Measurements from ENCODE around the gene RBPJ. TPM values are rescaled to one million over a fixed set of nuclear protein-coding genes. Genes with fewer than 3 reads are reported as not detected.

RBPJ gene
- total RNA-seq, 2 donors from 2014 or later, result 71.1 to 78.0 TPM

- 0% methylated on average over 6 to 51 of the region's 52 CpGs for WGBS, 2 experiments (ENCODE audit: insufficient coverage in 1 of 2, insufficient read length in 1 of 2)
- peaks cover 22% of the 10 kb centered on the region for H3K9me3 Mint-ChIP-seq
- H3K27ac Mint-ChIP-seq, result peak overlapping the region; percentile 96
- H3K9me3 ChIP-seq (ENCODE audit: control insufficient read depth, low read length), result peaks cover 19% of the 10 kb centered on the region
- TF ChIP-seq CTCF (conservative IDR thresholded peaks at IDR 0.05), result no peak
- DNase-seq, result peak; percentile 75
- no peaks in the 10 kb centered on the region for H3K27me3 Mint-ChIP-seq (ENCODE audit: insufficient read depth)
- peaks cover 28% of the 10 kb centered on the region for H3K4me1 Mint-ChIP-seq
- peak overlapping the region; percentile 99 for H3K4me3 ChIP-seq (ENCODE audit: low read length)
- H3K27ac ChIP-seq (ENCODE audit: low read depth, low read length), result peak overlapping the region; percentile 99
- peaks cover 4% of the 10 kb centered on the region for H3K4me1 ChIP-seq (ENCODE audit: control insufficient read depth, insufficient read depth, low read length)
- H3K27me3 ChIP-seq (ENCODE audit: control insufficient read depth, insufficient read depth, low read length, poor library complexity, severe bottlenecking), result no peaks in the 10 kb centered on the region
- no peaks in the 10 kb centered on the region for H3K36me3 Mint-ChIP-seq (ENCODE audit: low read depth)
- H3K4me3 Mint-ChIP-seq, result peak overlapping the region; percentile 95
- peak overlapping the region; percentile 92 for H3K9ac ChIP-seq (ENCODE audit: extremely low read depth, low read length, poor library complexity, severe bottlenecking)
- H3K36me3 ChIP-seq (ENCODE audit: control insufficient read depth, insufficient read depth, low read length), result no peaks in the 10 kb centered on the region
These were observed 783 bp downstream of the RBPJ start for GRCh38 chr4:26321373-26322221.

GRCh38 chr4:26322346-26322745 is 1.5 kb downstream of the RBPJ start:
- H3K4me3 Mint-ChIP-seq, result peak overlapping the region; percentile 95
- H3K27ac Mint-ChIP-seq, result no peak overlapping the region
- Histone ChIP-seq H3K36me3 (ENCODE audit: control insufficient read depth, insufficient read depth, low read length) (no peaks in the 10 kb centered on the region), H3K4me3 (ENCODE audit: low read length) (peak overlapping the region; percentile 99), H3K27ac (ENCODE audit: low read depth, low read length) (peak overlapping the region; percentile 99), H3K27me3 (ENCODE audit: control insufficient read depth, insufficient read depth, low read length, poor library complexity, severe bottlenecking) (no peaks in the 10 kb centered on the region), H3K9me3 (ENCODE audit: control insufficient read depth, low read length) (peaks cover 12% of the 10 kb centered on the region), H3K9ac (ENCODE audit: extremely low read depth, low read length, poor library complexity, severe bottlenecking) (peak overlapping the region; percentile 92), H3K4me1 (ENCODE audit: control insufficient read depth, insufficient read depth, low read length) (peaks cover 6% of the 10 kb centered on the region)
- H3K4me1 Mint-ChIP-seq, result peaks cover 33% of the 10 kb centered on the region
- TF ChIP-seq CTCF (conservative IDR thresholded peaks at IDR 0.05), result no peak
- DNase-seq, result no peak
- no peaks in the 10 kb centered on the region for H3K36me3 Mint-ChIP-seq (ENCODE audit: low read depth)
- no peaks in the 10 kb centered on the region for H3K27me3 Mint-ChIP-seq (ENCODE audit: insufficient read depth)
- peaks cover 15% of the 10 kb centered on the region for H3K9me3 Mint-ChIP-seq
- 6 to 17% methylated on average over 1 to 5 of the region's 7 CpGs for WGBS, 2 experiments (ENCODE audit: insufficient coverage in 1 of 2, insufficient read length in 1 of 2)

- H3K9me3 Mint-ChIP-seq, result peaks cover 2% of the 10 kb centered on the region
- H3K4me3 Mint-ChIP-seq, result peak overlapping the region; percentile 95
- no peak overlapping the region for H3K27ac Mint-ChIP-seq
- no peak for DNase-seq
- Histone ChIP-seq H3K36me3 (ENCODE audit: control insufficient read depth, insufficient read depth, low read length) (no peaks in the 10 kb centered on the region), H3K4me3 (ENCODE audit: low read length) (peak overlapping the region; percentile 99), H3K27me3 (ENCODE audit: control insufficient read depth, insufficient read depth, low read length, poor library complexity, severe bottlenecking) (no peaks in the 10 kb centered on the region), H3K9ac (ENCODE audit: extremely low read depth, low read length, poor library complexity, severe bottlenecking) (no peak overlapping the region), H3K4me1 (ENCODE audit: control insufficient read depth, insufficient read depth, low read length) (peaks cover 6% of the 10 kb centered on the region), H3K27ac (ENCODE audit: low read depth, low read length) (no peak overlapping the region), H3K9me3 (ENCODE audit: control insufficient read depth, low read length) (no peaks in the 10 kb centered on the region)
- WGBS, 2 experiments (ENCODE audit: insufficient coverage in 1 of 2, insufficient read length in 1 of 2), result 84 to 100% methylated on average over 2 of the region's 2 CpGs
- peak; percentile 11 for TF ChIP-seq CTCF (conservative IDR thresholded peaks at IDR 0.05)
- no peaks in the 10 kb centered on the region for H3K36me3 Mint-ChIP-seq (ENCODE audit: low read depth)
- peaks cover 33% of the 10 kb centered on the region for H3K4me1 Mint-ChIP-seq
- no peaks in the 10 kb centered on the region for H3K27me3 Mint-ChIP-seq (ENCODE audit: insufficient read depth)
These were observed 3.0 kb downstream of the RBPJ start for GRCh38 chr4:26323821-26324220.

Measured in endodermal cell (in vitro differentiated cells).